GM19463 (cell line): ENCODE data around the gene GSTO2.

Experiments used
- ATAC-seq: cut with Tn5 transposase; IDR thresholded peaks from one replicate; pipeline ENCODE4 v1.9.1; 2021; ENCODE audit warnings: mild to moderate bottlenecking, moderate library complexity; ENCODE audit not compliant: unreplicated experiment

GSTO2 gene

DNA sequence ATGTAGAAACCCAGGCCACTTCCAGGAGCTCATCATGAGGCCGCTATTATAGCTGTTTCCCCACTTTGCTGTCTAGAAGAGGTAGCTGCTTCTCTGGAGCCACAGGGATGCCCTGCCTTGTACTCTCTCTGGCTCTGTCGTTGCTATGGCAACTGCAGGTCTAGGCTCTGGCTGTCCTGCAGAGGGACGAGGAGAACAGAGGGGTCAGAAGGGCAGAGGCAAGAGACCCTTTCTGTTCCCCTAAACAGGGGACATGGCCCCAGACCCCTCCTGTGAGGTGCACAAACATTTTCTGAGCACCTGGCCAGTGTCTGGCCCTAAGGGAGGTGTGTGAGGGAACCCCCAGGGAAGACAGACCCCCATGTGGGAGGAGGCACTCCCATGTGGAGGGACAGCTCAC is 37.9 kb downstream of the GSTO2 start:
- no peak for ATAC-seq

DNA sequence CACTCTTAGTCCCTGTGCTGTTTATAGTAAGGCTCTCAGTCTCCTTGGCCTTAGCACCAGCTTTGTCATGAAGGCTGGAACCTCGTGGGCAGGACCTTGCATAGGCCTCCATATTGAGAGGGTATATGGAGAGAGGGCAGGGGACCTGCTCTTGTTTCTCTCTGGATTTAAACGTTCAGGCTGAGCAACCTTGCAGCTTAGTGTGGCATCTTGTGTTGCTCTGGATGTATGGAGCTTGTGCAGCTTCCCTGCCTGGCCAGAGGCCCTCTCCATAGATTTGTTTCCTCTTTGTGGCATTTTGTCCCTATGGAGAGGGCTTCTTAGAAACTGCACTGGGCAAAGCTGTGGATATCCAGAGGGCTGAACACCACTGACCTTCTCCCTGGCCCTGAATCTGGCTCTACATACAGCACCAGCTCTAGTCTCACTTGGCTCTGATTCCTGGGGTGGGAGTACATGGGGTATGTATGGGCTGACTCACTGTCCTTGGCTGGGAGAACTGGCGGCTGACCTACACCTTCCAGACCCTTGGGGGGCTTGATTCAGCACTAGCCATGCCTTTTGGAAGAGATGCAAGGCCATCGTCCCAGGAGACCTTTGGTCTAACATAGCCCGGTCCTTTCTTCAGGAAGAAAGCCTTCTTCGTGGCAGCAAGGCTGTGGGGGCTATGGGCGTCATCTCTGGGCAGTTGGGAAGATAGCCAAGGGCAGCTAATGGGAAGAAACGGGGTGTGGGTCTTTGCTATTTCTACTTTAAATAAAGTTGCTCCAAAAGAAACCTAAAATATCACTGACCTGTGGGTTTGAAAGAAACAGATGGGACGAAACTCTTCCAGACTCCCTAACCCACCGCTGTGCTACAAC is 38.8 kb downstream of the GSTO2 start:
- ATAC-seq: no peak

GRCh38 chr10:104308439-104308903 is 39.5 kb downstream of the GSTO2 start:
- peak; percentile 81 for ATAC-seq

DNA sequence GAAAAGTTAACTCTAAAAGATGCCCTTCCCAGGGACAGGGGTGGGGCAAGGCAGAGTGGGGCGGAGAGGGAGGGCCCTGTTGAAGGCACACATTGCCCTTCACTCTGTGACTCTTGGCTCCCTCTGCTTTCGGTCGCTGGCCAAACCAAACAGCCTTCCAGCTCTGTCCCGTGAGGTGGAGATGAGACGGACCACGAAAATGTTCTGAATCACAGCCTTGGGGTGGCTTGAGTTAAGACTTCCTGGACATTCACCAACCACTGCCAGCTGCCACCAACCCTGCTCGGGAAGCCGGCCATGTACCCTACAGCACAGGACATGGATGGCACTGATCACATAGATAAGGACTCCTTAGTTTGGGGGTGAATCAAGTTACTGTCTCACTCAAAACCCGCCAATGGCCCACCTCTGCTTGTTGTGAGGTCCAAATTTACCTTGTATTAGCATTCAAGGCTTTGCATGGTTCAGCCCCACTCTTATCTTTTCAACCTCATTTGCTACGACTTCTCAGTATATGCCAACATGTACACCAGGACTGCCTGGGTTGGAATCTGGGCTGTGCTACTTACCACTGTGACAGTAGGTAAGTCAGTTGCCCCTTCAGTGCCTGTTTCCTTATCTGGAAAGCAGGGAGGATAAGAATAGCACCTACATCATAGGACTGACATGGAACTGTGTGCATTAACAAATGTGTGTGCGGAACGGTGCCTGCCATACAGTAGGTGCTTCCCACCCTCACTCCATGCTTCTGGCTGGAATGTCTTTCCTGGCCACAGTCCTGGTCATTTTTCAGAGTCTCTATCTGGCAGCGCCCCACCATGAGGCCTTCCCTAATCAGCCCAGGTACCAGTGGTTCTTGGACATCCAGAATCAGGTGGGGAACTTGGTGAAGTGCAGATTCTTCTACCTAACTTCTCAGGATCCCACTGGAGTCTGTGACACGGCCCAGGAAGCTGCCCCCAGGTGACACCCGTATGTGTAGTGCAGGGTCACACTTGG is 41.3 kb downstream of the GSTO2 start:
- ATAC-seq: no peak

GRCh38 chr10:104311184-104311720 is 42.3 kb downstream of the GSTO2 start:
- ATAC-seq: no peak

DNA sequence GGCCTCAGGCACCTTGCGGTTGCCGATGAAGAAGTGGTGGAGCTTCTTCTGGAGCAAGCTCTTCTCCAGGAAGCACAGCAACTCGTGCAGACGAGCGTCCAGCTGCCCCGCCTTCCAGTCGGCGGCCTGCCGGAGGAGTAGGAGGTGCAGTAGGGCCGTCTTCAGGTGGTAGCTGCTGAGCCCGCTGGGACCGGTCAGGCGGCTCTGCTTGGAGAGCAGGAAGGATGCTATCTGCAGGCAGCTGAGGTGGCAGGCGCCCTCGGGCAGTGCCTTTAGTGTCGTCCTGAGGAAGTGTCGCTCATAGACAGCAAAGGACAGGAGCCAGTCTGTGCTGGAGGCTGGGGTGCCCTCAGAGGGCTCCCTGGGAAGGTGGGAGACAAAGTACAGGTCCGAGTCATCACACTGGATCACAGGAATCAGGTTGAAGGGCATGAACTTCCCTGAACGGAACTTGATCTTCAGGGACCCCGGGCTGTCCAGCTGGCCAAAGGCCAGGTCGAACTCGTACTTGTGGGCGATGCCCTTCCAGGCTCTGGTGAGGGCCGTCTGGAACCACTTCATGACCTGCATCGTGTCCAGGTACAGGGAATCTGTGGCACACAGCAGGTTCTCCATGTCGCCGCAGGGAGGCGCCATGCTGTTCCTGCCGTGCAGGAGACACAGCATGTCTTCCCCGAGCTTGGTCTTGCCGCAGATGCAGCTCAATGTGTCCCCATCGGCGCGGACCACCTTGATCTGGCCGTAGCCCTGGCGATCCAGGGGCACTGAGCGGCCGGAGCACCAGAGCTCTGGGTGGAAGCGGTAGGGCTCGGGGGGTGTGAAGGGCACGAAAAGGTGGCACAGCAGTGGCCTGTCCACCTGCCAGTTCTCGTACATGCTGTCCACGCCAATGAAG is 45.9 kb downstream of the GSTO2 start:
- no peak for ATAC-seq

- no peak for ATAC-seq
Observed at GRCh38 chr10:104315486-104315921, 46.5 kb downstream of the GSTO2 start.

- ATAC-seq: no peak
Observed at GRCh38 chr10:104316321-104317099, 47.5 kb downstream of the GSTO2 start.

DNA sequence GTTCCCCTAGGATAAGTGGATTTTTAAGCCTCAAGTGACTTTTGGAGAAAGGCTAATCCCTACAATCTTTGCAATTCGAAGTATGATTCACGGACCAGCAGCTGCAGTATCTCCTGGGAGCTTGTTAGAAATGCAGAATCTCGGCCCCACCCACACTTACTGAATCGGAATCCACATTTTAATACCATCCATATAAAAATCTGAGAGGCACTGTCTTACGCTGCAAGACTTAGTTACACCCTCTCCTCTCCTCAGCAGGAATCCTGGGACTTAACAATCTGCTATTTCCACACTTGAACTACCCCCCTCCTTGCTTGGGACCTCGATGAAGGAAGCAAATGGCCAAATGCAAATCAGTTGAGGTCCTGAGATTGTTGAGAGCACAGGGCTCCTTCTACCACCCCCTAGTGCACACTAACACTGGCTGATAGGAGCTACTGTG is 48.3 kb downstream of the GSTO2 start:
- no peak for ATAC-seq

DNA sequence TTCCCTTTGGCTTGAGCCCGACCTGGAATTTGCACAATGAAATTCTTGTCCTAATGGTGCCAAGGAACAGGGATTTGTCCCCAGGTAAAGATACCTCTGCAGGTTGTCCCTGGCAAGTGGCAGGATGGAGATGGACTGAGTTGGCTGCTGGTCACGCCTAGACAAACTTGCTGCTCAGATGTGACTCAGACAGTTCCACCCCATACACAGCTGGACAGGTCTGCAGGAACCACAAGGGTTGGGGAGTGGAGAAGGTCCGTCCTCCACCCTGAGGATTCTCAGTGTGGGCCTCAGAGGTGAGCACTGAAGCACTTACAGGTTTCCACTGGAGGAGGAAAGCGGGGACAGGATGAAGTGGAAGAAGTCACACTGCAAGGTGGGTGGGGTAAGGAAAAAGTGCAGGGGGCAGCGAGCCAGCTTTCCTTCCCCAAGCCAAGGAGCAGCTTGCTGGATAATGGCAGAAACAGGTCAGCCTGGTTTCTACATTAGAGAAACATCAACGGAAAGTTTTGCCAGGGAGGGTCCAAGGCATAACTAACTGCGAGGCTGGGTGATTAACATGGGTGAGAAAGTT is 48.8 kb downstream of the GSTO2 start:
- ATAC-seq: no peak

- no peak for ATAC-seq
Observed at GRCh38 chr10:104318326-104318725, 49.3 kb downstream of the GSTO2 start.

GRCh38 chr10:104318810-104319741 is 50.1 kb downstream of the GSTO2 start:
- no peak for ATAC-seq

GRCh38 chr10:104321226-104321625 is 52.2 kb downstream of the GSTO2 start:
- no peak for ATAC-seq

DNA sequence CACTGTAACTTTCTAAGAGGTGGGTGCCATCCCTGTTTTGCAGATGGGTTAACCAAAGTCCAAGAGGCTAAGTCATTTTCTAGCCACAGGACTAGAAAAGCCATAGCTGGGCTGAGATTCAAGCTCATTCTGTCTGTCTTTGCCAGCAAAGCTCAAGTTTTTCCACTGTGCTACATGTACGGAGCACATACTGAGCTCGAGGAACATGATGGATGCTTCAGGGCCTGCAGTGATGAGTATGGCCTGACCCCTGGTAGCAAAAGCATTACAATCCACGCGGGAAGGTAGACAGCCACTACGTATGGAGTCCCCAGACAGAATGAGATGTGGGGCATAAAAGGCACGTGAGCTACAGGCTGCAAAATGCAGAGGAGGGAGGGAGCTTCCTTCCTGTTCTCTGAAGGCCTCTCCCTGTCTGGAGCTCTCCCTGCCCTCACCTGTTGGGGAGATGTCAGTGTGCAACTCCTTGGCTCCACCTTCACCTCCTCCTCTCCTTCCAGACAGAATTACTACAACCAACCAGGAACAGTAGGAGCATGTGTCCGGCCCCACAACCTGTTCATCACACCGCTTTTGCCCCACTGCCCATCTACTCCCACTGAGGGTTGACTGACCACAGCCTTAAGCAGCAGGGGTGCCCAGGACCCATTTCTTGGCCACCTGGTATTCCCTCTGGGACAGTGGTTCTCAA is 52.9 kb downstream of the GSTO2 start:
- ATAC-seq: no peak

DNA sequence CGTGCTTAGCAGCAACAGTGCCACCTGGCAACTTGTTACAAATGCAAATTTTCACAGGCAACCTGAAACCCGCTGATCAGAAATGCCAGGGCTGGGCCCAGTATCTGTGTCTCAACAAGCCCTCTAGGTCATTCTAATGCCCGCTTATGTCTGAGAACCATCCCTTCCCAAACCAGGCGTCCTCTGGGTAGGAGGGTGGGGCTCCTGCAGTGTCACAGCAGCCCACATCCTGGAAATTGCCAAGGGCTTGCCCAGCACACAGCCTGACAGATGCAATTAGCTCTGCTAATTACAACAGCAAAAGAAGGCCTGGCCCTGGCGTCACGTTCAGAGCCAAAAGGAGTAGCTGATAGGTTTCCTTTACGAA is 53.4 kb downstream of the GSTO2 start:
- peak; percentile 57 for ATAC-seq

GRCh38 chr10:104323085-104323484 is 54.1 kb downstream of the GSTO2 start:
- no peak for ATAC-seq

DNA sequence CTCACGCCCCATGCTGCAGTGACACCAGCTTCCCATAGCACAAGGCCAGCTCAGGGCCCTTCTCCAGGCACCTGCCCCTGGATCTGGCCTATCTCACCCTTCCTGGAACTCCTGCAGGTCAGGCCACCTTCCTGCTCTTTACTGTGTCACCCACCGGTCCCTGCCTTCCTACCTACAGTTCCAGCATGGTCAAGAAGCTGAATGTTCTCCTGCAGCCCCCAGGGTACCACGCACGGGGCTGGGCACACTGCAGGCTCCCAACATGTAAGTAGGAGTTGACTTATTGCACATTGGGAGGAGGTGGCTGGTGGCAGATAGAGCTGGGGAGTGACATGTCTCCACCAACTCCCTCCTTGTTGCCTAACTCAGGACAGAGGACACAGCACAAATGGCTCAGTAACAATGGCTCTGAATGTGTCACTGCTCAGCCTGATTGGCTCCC is 54.8 kb downstream of the GSTO2 start:
- no peak for ATAC-seq
